ENCODE measurements around the gene PDLIM4. TPM values are rescaled to one million over a fixed set of nuclear protein-coding genes. Genes with fewer than 3 reads are reported as not detected.

PDLIM4 gene
- total and polyA plus RNA-seq, 8 donors = 0.83 to 10.7 (median 2.7) TPM

DNA sequence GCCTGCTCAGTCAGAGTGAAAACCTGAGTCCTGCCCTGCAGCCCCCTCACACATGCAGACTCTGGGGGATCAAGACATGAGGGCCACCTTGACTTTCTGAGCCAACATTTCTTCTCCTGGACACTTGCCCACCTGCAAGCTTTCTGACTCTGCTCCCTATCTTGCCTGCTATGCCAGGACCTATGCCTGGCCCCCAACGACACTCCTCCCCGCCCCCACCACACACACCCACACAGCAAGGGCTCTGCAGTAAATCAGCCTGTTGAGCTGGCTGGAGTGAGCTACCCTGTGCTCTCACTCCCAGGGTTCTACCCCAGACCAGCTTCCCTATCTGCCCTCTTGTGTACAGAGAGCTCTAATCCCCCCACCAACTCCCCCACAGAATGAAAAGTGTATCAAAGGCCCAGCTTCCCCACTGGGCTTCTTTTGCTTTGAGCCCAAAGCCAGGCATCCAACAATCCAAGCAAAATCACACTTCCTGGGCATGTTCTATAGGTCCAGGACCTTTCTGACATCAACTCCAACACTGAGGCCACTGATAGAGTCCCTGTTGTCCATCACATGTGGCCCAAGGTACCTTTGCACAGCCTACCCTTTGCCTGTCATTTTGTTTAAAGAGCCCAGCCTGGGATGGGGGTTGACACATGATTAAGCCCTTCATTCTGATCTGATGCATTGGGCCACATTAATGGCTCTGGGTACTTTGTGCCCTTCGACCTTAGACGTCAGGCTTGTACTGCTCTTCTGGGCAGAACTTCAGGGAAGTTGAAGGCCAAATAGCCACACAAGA lies 7.2 kb downstream of the PDLIM4 start:
- no peak overlapping the region for H3K4me3 ChIP-seq
- 65 to 75% methylated on average over 4 of the region's 4 CpGs for WGBS, 2 donors
- no peaks in the 10 kb centered on the region for H3K9me3 ChIP-seq
- ATAC-seq (no peak), FAIRE-seq (no peak), DNase-seq (no peak)
- H3K4me1 ChIP-seq = peaks cover 0 to 2% (median 0%) of the 10 kb centered on the region in 3 donors
- intact Hi-C loops (cut with DNase I) = no loop called here
- no peaks in the 10 kb centered on the region for H3K27me3 ChIP-seq
- H3K27ac ChIP-seq = peak overlapping the region; percentile 59 to 76 (median 66)
- no peaks in the 10 kb centered on the region for H3K36me3 ChIP-seq
- TF ChIP-seq, protein P1, sequence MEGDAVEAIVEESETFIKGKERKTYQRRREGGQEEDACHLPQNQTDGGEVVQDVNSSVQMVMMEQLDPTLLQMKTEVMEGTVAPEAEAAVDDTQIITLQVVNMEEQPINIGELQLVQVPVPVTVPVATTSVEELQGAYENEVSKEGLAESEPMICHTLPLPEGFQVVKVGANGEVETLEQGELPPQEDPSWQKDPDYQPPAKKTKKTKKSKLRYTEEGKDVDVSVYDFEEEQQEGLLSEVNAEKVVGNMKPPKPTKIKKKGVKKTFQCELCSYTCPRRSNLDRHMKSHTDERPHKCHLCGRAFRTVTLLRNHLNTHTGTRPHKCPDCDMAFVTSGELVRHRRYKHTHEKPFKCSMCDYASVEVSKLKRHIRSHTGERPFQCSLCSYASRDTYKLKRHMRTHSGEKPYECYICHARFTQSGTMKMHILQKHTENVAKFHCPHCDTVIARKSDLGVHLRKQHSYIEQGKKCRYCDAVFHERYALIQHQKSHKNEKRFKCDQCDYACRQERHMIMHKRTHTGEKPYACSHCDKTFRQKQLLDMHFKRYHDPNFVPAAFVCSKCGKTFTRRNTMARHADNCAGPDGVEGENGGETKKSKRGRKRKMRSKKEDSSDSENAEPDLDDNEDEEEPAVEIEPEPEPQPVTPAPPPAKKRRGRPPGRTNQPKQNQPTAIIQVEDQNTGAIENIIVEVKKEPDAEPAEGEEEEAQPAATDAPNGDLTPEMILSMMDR (IDR thresholded peaks at IDR 0.05) = no peak

DNA sequence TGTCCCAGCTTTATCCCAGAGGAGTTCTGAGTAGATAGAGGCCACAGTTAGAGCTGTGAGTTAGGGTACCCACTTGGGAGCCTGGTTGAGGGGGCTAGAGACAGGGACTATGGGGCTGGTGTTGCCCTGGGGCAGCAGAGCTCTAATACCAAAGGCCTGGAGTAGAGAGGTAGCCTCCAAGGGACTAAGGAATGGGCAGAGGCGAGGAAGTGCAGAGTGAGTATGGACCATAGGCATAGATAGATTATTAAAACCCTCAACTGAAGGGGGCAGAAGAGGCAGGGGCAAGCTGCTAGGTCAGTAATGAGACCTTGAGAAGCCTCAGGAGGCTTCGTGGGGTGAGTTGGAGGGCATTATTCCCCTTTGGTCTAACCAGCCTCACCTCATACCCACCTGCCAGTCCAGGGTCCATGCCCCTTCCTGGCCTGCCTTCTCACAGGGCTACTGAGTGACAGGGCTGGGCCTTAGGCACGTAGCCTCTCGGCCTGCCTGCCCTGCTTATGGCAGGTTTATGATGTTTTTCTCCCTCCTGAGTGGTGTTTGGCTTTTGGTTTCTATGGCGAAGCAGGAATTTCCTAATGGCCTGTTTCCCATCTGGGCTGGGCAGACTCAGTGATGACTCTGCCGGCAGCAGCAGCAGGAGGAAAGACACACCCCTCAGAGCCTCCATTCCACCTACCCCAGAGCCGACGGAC lies 8.0 kb downstream of the PDLIM4 start:
- H3K27me3 ChIP-seq = no peaks in the 10 kb centered on the region
- H3K4me1 ChIP-seq = peaks cover 0 to 2% (median 0%) of the 10 kb centered on the region in 3 donors
- WGBS, 2 donors = 53 to 60% methylated on average over 8 of the region's 8 CpGs
- H3K36me3 ChIP-seq = no peaks in the 10 kb centered on the region
- H3K9me3 ChIP-seq = no peaks in the 10 kb centered on the region
- peak; percentile 68 to 81 (median 74) for ATAC-seq
- peak overlapping the region; percentile 59 to 76 (median 66) for H3K27ac ChIP-seq
- intact Hi-C loops (cut with DNase I) = no loop called here
- no peak overlapping the region for H3K4me3 ChIP-seq
- TF ChIP-seq, protein P1 (IDR thresholded peaks at IDR 0.05) = no peak
- DNase-seq = peak in 2 of 6 donors; percentile 56 to 57
- no peak for FAIRE-seq

DNA sequence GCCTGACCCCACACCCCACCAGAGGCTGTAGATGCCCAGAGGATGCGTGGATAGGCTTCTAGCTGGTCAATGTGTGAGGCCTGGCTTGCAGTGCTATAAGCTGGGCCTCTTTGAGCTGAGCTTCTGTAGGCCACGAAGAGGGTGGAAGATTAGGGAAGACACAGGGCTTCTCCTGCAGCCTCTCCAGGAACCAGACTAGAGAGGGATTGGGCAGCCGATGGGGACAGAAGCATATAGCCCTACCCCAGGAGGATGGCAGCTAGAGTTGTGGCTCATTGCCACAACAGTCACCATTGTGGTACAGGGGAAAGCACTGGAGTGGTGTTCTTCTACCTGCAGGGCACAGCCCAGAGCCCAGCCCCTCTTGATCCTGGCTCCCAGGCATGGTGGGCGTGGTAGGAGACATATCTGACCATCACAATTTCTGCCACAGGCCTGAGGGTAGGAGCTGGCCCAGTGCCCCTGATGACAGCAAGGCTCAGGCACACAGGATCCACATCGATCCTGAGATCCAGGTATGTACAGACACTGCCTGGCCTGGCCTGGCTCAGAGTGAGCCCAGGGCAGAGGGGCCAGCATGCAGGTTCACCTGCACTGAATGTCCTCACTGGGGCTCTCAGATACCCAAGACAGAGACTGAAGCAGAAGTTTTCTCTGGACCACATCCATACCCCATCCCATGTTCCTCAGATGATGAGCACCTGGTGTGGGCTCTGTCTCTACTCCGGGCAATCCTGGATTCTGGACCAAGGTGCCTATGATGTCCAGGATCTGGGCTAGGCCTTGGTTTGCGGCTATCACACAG lies 8.7 kb downstream of the PDLIM4 start:
- WGBS, 2 donors = 81 to 84% methylated on average over 7 of the region's 7 CpGs
- no peak for FAIRE-seq

DNA sequence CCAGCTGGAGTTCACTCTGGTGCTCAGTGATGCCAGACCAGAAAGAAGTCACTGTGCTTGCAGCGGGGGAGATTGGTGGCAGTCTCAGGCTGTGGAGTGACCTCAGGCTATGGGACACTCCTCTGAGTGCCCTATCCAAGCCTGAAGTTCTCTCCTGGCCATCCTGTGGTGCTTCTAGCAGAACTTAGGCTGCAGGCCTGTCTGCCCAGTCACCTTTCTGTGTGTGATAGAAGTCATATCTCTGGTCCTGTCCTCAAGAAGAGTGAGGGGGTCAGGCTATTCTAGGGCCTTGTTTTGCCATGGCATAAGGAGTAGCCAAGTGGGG lies 9.3 kb downstream of the PDLIM4 start:
- 96 to 100% methylated on average over 1 of the region's 1 CpG for WGBS, 2 donors
- intact Hi-C loops (cut with DNase I) = no loop called here
- FAIRE-seq = no peak

More for the DNA sequence above, 8.7 kb downstream of the PDLIM4 start:
- peak in 1 of 6 donors; percentile 22 for DNase-seq
- Histone ChIP-seq H3K9me3 (no peaks in the 10 kb centered on the region), H3K27ac (peak overlapping the region; percentile 52 to 76 (median 64)), H3K36me3 (no peaks in the 10 kb centered on the region), H3K4me1 (peaks cover 0 to 2% (median 0%) of the 10 kb centered on the region in 3 donors), H3K27me3 (no peaks in the 10 kb centered on the region), H3K4me3 (no peak overlapping the region)
- intact Hi-C loops (cut with DNase I) = no loop called here
- peak in 2 of 4 donors; percentile 9 to 17 for ATAC-seq
- TF ChIP-seq, protein P1 (IDR thresholded peaks at IDR 0.05) = no peak

More for the DNA sequence above, 9.3 kb downstream of the PDLIM4 start:
- H3K4me1 ChIP-seq = peaks cover 0 to 2% (median 0%) of the 10 kb centered on the region in 3 donors
- no peak overlapping the region for H3K4me3 ChIP-seq
- peak overlapping the region in 2 of 4 donors; percentile 52 to 70 for H3K27ac ChIP-seq
- no peaks in the 10 kb centered on the region for H3K27me3 ChIP-seq
- no peak for ATAC-seq
- H3K9me3 ChIP-seq = no peaks in the 10 kb centered on the region
- no peak for DNase-seq
- TF ChIP-seq, protein P1 (IDR thresholded peaks at IDR 0.05) = no peak
- H3K36me3 ChIP-seq = no peaks in the 10 kb centered on the region

Data from pancreas (tissue), 10 donors.